Measurements from ENCODE around the gene LCNL1. TPM values are rescaled to one million over a fixed set of nuclear protein-coding genes. Genes with fewer than 3 reads are reported as not detected.

The LCNL1 gene
- total and polyA plus RNA-seq, 2 experiments from 2014 or later = 0.36 TPM; not detected in 1

DNA sequence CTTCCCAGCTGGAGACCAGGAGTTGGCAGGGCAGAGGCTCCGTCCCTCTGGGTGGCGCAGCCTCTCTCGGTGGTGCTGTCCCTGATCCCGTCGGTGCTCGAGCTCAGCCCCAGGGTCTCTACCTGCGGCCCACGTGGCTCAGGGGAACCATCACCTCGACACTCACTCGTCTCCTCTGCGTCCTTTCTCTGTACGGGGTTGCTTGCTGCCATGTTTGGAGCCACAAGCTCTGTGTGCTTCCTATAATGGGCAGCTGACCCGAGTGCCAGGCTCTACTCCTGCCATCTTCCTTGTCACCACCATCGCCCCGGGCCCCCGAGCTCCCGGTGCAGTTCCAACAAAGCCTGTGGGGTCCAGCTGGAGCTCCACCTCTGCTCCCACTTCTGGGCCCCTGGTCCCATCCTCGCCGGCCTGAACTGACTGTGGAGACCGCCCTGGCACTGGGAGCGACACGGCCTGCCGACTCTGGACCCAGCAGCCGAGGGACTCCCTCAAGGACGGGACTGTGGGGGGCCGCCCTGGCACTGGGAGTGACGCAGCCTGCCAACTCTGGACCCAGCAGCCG, 43.3 kb upstream of the LCNL1 start:
- no peak for DNase-seq (ENCODE audit: low read depth in 1 of 2, low spot score in 1 of 2)
- TF ChIP-seq, protein P1, sequence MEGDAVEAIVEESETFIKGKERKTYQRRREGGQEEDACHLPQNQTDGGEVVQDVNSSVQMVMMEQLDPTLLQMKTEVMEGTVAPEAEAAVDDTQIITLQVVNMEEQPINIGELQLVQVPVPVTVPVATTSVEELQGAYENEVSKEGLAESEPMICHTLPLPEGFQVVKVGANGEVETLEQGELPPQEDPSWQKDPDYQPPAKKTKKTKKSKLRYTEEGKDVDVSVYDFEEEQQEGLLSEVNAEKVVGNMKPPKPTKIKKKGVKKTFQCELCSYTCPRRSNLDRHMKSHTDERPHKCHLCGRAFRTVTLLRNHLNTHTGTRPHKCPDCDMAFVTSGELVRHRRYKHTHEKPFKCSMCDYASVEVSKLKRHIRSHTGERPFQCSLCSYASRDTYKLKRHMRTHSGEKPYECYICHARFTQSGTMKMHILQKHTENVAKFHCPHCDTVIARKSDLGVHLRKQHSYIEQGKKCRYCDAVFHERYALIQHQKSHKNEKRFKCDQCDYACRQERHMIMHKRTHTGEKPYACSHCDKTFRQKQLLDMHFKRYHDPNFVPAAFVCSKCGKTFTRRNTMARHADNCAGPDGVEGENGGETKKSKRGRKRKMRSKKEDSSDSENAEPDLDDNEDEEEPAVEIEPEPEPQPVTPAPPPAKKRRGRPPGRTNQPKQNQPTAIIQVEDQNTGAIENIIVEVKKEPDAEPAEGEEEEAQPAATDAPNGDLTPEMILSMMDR (IDR thresholded peaks at IDR 0.05; ENCODE audit: low read depth, low read length) = no peak
- Histone ChIP-seq H3K9me3 (ENCODE audit: low read depth) (no peaks in the 10 kb centered on the region), H3K4me3 (no peak overlapping the region), H3K4me1 (ENCODE audit: low read depth) (no peaks in the 10 kb centered on the region), H3K36me3 (peaks cover 26% of the 10 kb centered on the region), H3K27me3 (no peaks in the 10 kb centered on the region), H3K27ac (no peak overlapping the region)

DNA sequence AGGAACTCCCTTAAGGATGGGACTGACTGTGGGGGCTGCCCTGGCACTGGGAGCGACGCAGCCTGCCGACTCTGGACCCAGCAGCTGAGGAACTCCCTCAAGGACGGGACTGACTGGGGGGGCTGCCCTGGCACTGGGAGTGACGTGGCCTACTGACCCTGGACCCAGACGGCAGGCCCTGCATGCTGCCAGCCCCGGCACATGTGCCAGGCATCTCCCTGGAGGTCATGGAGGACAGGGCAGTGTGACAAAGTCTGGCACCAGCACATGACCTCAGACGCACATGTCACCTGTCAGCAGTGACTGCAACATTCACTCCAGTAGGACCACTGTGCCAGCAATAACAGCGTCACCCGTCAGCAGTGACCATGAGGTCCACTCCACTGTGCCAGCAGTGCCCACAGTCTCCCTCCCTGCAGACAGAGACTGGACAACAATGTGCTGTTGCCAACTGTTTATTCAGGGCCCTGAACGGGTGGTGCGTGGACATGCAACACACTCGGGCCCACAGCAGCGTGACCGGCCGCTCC, 42.7 kb upstream of the LCNL1 start:
- Histone ChIP-seq H3K27ac (no peak overlapping the region), H3K36me3 (peaks cover 26% of the 10 kb centered on the region), H3K27me3 (no peaks in the 10 kb centered on the region), H3K4me1 (ENCODE audit: low read depth) (no peaks in the 10 kb centered on the region), H3K4me3 (no peak overlapping the region), H3K9me3 (ENCODE audit: low read depth) (no peaks in the 10 kb centered on the region)
- TF ChIP-seq, protein P1 (IDR thresholded peaks at IDR 0.05; ENCODE audit: low read depth, low read length) = no peak
- DNase-seq (ENCODE audit: low read depth in 1 of 2, low spot score in 1 of 2) = no peak

DNA sequence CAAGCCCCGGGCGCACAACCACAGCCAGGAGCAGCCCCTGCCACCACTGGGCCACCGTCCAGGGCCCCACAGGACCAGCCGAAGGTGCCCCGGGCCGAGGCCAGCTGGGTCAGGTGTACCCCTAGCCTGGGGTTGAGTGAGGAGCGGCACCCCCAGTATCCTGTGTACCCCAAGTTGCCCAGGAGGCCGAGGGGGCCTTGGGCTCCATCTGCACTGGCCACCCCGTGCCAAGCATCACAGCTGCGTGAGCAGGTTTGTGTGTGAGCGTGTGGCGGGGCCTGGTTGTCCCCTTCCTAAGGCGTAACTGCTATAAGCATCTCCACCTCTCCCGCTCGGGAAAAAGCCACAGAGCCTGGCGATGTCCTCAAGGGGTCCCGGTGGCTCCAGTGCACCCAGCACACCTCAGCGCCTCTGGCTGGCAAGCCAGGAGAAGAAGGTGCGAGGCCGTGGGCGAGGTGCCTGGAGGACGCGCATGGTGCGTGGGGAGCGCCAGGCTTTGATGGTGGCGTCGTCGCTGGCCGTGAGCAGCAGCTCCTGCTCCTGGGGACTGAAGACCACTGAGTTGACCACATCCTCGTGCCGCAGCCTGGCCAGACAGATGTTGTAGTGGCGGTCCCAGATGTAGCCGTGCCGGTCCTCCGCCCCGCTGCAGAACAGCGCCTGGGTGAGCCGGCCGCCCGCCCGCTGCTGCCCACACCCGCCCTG, 42.1 kb upstream of the LCNL1 start:
- peaks cover 26% of the 10 kb centered on the region for H3K36me3 ChIP-seq
- TF ChIP-seq, protein P1 (IDR thresholded peaks at IDR 0.05; ENCODE audit: low read depth, low read length) = no peak
- H3K27ac ChIP-seq = no peak overlapping the region
- no peaks in the 10 kb centered on the region for H3K9me3 ChIP-seq (ENCODE audit: low read depth)
- H3K4me1 ChIP-seq (ENCODE audit: low read depth) = no peaks in the 10 kb centered on the region
- no peaks in the 10 kb centered on the region for H3K27me3 ChIP-seq
- H3K4me3 ChIP-seq = no peak overlapping the region
- DNase-seq (ENCODE audit: low read depth in 1 of 2, low spot score in 1 of 2) = no peak

DNA sequence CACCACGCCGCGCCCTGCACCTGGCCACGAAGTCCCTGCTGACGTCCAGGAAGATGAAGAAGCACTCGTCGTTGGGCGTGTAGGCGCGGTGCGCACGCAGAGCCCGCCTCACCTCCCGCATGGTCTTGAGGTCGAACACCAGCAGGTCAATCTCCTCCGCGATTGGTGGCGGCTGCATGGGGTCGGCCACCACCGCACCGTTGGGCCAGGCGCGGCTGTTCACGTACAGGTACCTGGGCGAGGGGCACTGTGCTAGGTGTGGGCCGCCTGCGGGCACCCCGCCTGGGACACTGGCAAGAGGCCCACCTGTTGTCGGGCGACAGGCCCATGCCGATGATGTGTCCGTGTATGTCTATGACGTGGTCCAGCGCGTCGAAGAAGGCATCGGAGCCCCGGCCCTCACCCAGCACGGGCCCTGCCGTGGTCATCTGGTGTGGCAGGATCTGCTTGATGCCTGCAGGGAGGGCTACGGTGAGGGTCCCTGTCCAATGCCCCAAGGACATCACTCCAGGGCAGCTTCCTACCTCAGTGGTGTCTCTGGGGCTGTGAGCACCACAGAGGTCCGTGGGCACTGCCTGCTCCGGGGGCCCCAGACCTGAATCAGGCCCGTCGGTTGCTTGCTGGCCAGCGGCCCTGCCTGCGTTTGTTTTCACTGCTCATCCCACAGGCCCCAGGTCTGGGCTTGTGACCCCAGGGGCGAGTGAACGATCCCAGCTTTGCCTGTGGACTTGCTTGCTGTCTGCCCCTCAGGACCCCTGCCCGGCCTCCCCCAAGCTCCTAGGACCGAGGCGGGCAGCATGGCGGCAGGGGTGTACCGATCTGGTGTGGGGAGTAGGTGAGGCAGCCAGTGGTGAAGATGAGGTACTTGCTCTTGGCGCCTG, 41.3 kb upstream of the LCNL1 start:
- H3K4me3 ChIP-seq = no peak overlapping the region
- no peaks in the 10 kb centered on the region for H3K27me3 ChIP-seq
- peaks cover 26% of the 10 kb centered on the region for H3K36me3 ChIP-seq
- no peaks in the 10 kb centered on the region for H3K9me3 ChIP-seq (ENCODE audit: low read depth)
- DNase-seq (ENCODE audit: low read depth in 1 of 2, low spot score in 1 of 2) = no peak
- H3K4me1 ChIP-seq (ENCODE audit: low read depth) = no peaks in the 10 kb centered on the region
- H3K27ac ChIP-seq = no peak overlapping the region
- TF ChIP-seq, protein P1 (IDR thresholded peaks at IDR 0.05; ENCODE audit: low read depth, low read length) = no peak

DNA sequence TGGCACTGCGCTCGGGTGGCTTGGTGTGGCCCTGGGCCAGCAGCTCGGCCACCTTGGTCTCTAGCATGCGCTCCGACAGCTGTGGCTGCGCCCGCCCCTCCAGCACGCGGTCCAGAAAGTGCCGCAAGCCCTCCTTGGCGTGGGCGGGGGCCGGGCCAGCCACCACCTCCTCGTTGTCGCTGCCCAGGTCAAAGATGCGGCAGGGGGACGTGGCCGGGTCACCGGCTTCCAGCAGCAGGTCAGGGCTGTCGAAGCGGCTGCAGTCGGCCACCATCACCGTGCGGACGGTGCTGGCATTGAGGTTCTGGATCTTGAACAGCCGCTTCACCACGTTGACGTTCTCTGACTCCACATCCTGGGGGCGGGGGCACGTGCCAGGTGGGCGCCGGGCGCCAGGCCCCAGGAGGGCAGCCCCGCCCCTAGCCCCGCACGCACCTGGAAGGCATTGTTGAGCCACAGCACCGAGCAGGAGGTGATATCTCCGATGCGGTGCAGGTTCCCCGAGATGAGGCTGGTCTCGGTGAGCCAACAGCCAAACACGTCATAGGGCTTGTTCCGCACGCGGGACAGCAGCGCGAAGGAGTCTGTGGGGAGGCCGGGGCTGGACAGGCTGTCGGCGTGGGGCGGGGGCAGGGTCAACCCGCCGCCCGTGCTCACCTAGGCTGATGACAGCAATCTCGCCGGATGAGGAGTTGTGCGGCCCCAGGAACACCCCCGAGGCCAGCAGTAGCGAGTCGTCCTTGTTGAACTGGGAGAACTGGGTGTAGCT, 40.5 kb upstream of the LCNL1 start:
- TF ChIP-seq, protein P1 (IDR thresholded peaks at IDR 0.05; ENCODE audit: low read depth, low read length) = no peak
- no peak for DNase-seq (ENCODE audit: low read depth in 1 of 2, low spot score in 1 of 2)
- H3K4me3 ChIP-seq = no peak overlapping the region
- H3K36me3 ChIP-seq = peaks cover 26% of the 10 kb centered on the region
- H3K27ac ChIP-seq = no peak overlapping the region
- no peaks in the 10 kb centered on the region for H3K9me3 ChIP-seq (ENCODE audit: low read depth)
- no peaks in the 10 kb centered on the region for H3K27me3 ChIP-seq
- H3K4me1 ChIP-seq (ENCODE audit: low read depth) = no peaks in the 10 kb centered on the region

Measured in cardiac muscle cell (in vitro differentiated cells and primary cell).